Hematopoietic multipotent progenitor cell treated with erythropoietin and hydrocortisone succinate and interleukin-3 and kit ligand, for 15 days (in vitro differentiated cells): ENCODE measurements around the gene LMBRD1.
"Not testable (repeated sequence)": the region's sequence is repeated elsewhere in the genome, so short reads cannot be mapped to it uniquely, and the experiment has no call there.

Experiments
- DNase-seq: peaks from one replicate; pipeline ENCODE4 v3.0.0-alpha.2; 2015; ENCODE audit warnings: low spot score

Gene LMBRD1

DNA sequence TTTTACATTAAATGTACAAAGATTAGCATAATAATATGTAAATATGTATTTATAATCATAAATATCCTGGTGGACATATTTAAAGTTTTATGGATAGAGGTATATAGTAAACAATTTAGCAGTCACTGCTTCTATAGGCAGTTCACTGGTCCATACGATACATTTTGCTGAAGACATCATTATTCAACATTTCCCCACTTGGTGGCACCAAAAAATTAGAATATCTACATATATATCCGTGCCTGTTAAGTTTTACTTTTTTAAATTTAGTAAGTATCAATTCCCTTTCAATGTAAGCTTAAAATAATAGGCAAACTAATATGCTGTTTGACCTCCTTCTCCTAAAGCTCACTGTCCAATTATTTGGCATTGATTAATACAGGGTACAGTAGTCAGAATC lies 64.2 kb downstream of the LMBRD1 start:
- peak; percentile 23 for DNase-seq

DNA sequence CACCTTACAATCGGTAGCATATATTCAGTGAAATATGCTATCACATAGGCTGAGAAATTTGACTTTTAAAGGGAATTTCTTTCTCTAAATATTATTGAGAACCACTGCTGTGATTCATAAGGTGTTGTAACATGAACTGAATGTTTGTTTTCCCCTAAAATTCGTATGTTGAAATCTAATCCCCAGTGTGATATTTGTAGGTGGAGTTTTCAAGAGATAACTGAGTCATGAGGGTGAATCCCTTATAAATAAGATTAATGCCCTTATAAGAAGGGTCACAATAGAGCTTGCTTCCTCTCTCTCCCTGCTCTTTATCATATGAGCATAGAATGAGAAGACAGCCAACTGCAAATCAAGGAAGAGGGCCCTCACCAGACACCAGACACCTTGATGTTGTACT lies 64.8 kb downstream of the LMBRD1 start:
- DNase-seq: no peak

DNA sequence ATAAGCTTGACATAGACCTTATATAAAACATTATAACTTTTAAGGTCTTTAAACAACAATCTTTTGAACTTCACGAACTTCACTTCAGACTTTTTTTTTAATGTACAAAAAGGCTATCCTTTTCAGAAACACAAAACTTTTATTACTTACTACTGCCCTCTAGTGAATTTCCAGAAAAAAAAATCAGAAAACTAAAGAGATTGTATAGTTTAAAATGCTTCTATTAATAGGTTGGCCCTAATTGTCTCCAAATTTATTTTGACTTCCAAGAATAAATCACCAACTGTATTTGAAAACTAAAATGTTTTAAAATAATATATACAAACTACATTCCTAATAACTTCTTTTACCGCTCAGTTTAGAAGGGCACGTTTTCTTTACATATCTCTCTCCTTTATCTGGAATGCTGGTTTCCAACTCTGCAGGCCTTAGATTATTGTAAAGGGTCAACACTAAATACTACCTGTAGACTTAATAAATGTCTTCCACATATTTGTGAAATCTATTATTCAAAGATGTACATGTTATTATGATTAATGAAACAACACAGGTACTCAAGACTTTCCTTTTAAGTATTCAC lies 66.8 kb downstream of the LMBRD1 start:
- DNase-seq: peak; percentile 26

DNA sequence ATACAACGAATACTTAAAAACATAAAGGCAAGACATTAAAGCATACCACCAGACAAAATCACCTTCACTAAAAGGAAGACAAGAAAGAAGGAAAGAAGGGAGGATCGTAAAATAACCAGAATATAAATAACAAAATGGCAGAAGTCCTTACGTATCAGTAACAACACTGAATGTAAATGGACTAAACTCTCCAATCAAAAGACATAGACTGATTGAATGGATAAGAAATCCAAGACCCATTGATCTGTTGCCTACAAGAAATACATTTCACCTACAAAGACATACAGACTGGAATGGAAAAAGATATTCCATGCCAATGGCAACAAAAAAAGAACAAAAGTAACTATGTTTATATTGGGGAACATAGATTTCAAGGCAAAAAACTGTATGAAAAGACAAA lies 74.1 kb downstream of the LMBRD1 start:
- no peak for DNase-seq

DNA sequence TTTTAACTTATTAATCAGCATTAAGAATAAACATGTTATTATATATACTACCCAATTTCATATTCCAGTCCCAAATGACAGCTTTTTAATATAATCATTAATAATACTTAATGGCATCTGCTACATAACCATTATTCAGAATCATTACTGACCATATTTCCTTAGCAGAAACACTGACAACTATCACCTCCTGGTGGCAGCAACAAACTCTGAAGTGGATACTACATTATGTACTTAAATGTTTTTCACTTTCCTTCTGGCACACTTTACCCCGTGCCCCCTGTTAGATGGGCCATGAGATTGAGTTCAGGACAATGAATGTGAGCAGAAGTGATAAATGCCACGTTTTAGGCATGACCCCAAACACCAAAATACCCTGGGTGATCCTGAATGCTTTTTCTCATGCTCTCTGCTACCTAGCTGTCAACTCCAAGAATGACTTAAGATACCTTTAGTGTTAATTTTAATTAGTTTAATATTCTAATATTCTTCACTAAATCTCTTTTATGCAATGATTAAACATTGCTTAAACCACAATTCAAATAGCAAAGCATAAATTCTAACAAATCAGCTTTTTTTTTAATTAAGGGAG lies 77.1 kb downstream of the LMBRD1 start:
- DNase-seq: peak; percentile 5

DNA sequence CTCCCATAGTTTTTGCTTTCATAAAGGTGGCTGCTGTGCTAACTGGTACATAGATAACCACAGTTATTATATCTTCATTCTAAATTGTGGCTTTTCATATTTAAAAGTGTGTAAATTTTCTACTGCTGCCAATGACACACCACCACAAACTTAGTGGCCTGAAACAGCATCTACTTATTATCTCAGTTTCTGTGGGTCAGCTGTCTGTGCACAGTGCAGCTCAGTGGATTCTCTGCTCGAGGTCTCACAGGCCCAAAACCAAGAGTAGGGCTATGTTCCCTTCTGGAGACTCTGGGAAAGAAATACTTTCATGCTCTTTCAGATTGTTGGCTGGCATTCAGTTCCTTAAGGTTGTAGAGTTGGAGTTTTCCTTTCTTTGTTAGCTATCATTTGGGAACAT lies 90.1 kb downstream of the LMBRD1 start:
- no peak for DNase-seq

DNA sequence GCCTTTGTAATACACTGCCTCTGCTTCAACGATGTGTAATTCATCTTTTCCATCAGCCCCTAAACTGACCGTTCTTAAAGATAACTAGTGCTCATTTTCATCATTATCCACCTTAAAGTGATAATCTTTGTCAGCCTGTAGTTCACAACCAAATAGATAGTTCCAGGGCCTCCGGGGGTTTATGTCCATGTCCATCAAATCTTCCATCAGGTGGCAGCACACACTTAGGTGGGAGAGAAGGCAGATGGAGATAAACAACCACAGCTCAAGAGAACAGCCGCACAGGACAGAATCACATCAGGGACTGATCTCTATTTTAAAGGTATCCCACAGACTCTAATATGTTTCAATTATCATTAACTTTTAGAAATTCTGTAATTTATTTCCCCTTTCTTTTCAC lies 90.9 kb downstream of the LMBRD1 start:
- DNase-seq: no peak

DNA sequence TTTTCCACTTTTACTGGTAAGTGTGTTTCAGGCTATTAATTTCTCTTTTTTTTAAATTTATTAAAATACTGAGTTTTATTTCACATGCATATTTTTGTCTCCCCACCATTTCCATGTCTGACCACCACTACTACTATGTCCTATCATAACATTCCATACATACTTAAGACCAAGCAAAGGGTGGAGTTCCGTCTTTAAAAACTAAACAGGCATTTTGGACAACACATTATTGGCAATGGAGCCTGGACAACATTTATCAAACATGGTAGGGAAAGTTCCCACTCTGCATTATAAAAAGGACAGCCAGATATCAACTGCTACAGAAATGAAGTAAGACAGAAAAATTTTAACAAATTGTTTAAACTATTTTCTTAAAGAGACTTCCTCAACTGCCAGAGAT lies 91.9 kb downstream of the LMBRD1 start:
- no peak for DNase-seq

DNA sequence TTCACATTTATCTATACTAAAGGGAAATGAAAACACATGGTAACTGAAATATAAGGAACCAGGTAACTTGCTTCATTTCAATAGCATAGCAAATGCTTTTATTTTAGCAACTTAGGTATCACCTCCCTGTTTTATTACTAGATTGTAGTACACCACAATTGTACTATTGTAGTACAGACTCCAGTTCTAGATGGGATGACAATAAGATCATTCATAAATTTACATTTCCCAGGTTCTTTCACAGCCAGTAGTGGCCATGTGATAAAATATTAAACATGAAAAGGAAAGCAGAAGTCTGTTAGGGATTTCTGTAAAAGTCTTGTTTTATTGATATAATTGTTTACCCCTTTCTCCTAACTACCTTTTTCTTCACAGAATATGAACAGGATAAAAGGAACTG lies 97.2 kb downstream of the LMBRD1 start:
- DNase-seq: no peak

DNA sequence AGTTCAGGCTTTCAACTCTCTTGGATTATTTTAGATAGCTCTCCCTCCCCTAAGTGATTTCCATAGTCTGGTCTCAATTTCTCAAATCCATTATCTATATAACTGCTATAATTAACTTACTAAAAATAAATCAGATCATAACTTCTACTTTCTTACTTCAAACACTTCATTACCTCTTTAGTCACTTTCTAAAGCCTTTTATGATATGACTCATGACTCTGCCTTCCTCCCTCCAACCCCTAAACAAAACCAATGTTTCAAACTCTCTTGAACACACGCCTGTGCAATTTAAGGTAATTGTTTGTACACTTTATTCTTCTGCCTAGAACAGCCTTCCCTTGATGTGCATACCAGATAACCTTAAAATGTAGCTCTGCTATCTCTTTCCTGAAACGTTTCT lies 100.5 kb downstream of the LMBRD1 start:
- DNase-seq: no peak

DNA sequence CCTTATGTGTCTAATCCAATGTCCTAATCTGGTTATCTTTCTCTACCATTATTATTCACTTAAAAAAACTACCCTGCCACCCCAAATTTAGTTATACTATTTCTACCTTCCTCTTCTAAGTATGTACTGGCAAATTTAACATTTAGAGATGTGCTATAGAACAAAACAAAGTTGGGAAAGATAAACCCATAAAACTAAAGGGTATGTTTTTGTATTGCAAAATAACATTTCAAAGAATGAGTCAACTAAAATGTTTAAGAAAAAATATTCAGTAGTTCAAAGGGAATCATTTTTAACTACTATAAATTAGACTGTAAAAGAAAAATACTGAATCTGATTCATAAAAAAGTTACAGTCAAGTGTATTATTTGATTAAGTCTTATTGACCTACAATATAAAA lies 103.0 kb downstream of the LMBRD1 start:
- no peak for DNase-seq

DNA sequence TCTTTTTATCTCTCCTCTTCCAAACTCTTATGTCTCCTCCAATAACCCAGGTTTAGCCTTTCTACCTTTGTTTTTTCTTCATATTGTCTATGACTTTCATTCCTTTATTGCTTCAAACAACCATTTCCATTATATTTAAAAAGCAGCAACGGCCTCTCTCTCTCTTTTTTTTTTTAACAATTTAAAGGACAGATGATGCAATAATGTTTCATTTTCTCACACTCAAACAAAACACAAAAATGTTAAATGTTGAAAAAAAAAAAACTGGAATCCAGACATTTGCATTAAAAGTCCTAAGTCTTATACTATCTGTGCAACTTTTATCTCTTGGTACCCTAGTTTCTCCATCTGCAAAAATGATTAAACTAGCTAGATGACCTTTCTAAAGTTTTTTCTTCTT lies 105.8 kb downstream of the LMBRD1 start:
- DNase-seq: no peak

DNA sequence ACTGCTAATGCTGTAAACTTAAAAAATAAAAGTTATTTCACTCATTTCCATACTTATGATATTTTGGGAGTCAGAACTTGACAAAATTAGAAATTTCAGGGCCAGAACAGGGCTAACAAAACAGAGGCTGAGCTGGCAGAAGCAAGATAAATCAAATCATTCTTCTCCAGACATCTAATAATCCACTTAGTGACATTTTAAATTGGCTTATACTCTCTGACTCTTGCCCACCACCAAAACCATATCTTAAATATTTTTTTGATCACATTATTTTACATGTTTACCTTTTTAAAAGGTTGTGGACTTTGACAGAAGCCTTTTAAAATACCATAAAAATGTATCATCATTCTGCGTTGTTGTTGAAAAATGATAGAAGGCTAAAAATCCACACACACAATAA lies 116.5 kb downstream of the LMBRD1 start:
- no peak for DNase-seq

DNA sequence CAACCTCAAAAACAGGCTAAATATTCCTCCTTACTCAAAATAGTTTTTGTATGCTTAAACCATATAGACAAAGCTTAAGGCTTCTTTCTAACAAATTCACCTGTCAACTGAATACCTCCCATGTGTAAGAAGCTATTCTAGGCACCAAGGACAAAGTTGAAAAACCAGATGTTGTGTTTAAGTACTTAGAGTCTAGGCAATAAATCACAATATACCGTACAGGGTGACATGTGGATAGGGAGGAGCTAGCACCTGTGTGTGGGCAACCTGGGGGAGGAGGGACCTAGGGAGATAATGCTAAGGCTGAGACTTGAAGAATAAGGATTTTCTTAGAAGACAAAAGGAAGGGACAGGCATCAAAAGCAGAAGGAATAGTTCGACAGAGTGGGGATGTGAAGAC lies 123.5 kb downstream of the LMBRD1 start:
- DNase-seq: no peak

DNA sequence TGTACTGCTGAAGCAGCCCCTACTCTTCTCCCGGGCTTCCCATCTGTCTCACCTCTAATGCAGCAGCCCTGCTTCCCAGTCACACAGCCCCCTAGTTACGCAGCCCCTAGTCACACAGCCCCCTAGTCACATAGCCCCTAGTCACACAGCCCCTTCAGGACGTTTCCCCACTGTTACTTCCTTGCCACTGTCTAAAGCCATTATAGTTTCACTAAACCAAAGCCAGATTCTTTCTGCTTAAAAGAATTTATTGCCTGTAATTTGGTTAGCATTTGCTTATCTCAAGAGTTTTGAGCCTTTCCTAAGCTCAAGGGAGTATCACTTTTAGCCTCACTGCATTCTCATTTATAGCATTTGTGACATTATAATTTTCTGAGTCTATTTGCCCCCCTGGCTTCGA lies 127.9 kb downstream of the LMBRD1 start:
- no peak for DNase-seq

DNA sequence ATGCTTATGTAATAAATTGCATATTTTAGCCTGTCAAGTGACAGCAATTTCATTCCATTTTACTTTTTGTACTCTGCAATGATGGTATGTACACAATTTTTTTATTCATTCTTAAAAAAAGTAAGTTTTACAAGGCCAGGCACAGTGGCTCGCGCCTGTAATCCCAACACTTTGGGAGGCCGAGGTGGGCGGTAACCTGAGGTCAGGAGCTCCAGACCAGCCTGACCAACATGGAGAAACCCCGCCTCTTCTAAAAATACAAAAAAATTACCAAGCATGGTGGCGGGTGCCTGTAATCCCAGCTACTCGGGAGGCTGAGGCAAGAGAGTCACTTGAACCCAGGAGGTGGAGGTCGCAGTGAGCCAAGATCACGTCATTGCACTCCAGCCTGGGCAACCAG lies 130.0 kb downstream of the LMBRD1 start:
- not testable (repeated sequence) for DNase-seq

DNA sequence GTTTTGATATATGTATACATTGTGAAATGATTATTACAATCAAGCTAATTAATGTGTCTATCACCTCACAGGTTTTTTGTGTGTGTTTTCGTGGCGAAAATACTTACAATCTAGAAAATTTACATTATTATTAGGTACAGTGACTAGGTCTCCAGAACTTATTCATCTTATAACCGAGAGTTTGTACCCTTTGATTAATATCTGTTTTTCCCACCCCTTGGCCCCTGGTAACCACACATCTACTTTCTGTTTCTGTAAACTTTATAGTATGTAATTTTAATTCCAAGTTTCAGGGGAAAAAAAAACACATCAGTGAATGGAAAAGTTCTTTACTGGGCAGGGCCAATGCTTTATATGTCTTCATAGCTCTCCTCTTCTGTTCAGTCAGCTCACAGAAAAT lies 131.4 kb downstream of the LMBRD1 start:
- DNase-seq: no peak

DNA sequence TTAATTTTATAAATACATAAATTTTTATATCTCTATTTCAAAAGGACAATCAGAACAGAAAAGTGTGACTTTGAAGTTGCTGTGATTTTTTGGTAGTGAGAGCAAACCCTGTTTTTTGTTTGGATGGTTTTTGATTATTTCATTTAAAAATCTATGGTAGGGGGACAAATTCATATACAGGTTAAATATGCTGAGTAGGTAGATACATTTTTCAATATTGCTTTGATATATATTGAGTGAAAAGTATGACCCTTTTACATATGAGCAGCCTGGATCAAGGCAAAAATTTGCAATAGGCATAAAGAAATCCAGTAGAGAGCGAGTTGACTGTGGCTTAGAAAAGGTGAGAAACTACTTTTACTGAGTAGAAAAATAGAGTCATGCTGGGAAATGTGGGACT lies 132.3 kb downstream of the LMBRD1 start:
- DNase-seq: no peak

DNA sequence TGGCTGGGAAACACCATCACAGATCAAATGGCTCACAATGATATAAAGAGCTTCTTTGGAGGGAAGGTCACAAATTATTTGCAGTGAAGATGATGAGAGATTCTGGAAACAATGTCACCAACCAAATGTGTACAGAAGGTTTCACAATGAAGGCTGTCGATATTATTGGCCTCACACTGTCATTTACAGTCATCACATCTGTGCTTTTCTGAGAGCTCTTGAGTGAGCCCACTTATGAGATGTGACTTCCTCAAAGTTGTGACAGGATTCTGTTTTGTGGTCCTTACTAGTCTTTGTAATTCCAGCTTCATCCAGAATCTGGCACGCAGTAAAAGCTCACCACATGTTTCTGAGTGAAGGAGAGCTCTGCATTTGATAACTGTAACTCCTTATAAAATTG lies 133.6 kb downstream of the LMBRD1 start:
- no peak for DNase-seq

DNA sequence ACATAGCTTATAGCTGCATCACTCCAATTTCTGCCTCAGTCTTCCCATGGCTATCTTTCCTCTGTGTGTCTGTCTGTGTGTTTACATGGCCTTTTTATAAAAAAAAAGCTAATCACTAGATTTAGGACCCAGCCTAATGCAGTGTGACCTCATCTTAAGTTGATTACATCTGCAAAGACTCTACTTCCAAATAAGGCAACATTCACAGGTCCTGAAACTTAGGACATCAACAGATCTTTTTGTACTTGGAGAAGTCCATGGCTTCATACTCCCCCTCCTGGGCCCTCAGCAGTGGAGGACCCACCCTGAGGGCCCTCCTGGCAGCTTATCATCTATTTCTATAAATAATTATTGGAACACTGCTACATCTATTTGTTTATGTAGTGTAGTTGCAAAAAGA lies 146.1 kb downstream of the LMBRD1 start:
- DNase-seq: no peak

DNA sequence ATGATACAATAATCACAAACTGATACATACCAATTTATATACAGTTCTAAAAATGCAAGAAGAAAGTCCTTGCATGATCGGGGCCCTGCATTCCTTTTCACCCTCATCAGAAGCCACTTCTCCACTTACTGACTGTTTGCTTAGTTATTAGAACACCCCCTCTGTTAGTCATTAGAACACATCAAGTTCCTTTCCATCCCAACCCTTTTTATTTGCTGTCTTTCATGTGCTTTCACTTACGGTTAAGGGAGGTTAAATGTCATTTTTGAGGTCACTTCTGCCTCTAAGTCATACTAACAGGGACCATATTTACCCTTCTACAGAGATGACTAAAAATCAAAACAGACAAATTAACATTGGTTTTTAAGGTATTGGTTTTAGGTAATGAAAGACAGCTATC lies 149.1 kb downstream of the LMBRD1 start:
- no peak for DNase-seq

DNA sequence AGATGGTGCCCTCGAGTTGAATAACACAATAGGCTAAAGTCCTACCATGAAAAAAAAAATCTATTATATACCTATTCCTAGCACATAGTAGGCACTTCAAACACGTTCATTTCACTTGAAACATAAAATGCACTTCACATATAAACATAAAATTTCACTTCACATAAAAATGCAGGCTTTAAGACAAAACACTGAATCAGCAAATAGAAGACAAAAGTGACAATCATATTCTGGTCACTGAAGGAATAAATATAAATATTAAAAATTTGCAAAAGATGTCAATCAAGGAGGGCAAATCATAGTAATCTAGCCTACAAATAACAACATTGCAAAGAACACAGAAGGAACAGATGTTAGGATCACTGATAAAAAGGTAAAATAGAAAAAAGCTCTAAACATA lies 153.1 kb downstream of the LMBRD1 start:
- DNase-seq: no peak

DNA sequence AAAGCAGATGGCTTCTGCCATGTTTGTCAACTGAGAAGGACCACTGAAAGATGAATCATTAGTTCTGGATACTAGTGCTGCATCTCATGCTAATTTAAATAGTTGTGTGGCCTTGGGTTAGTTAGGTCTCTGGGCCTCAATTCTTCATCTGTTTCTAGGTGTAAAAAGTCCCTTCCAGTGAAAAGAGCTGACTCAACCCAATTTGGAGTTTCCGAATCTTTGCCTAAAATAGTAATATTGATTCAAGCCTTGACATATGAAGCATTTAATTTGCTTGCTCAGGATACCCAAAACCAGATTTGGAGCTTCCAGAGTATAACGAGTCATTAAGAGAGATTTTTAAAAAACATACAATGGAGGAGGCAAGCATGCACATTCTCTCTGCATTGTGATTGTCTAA lies 163.9 kb downstream of the LMBRD1 start:
- DNase-seq: no peak

DNA sequence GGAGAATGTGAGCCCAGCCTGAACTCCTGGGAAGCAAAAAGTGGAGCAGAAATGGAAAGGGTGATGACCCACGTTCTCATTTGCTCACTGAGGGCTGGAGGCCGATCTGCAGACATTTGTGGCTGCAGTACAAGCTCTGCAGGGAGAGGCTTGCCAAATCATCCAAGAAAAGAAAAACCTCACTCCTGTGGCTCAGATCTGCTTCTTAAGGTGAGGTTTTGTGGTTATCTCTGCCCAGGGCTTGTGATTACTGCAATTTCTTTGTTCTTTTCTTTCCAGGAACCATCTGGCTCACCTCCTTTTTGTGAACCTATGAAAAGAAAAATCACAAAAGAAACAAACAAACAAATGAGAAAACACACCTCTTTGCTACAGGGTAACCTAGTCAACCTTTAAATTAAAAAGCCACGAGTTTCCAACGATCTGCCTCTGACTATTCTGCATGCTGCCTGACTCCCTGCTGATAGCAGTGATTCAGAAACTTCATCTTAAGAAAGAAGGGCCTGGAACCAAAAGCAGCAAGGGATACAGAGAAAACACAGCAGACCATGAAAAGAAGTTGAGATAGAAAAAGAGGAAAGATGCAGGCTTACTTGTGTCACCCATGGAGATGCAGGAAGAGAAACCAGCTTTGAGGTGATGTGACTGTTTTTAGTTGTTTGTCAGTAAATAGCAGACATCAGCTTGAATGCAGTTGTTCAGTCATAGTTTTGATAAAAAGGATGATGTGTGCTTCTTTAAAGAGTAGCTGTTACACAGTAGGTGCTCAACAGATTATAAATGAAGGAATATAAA lies 165.1 kb downstream of the LMBRD1 start:
- no peak for DNase-seq
